H9 (cell line): Measurements from ENCODE around the gene BEND7. TPM values are rescaled to one million over a fixed set of nuclear protein-coding genes. Genes with fewer than 3 reads are reported as not detected.

ENCODE experiments used
- DNase-seq: peaks from one replicate; pipeline ENCODE4 v3.0.0-alpha.2; 2017
- H2AFZ ChIP-seq: one replicate; pipeline ENCODE4 v1.6.1; 2013; ENCODE audit warnings: mild to moderate bottlenecking, low read length, control low read depth, moderate library complexity
- H2AK5ac ChIP-seq: 2 replicates; pipeline ENCODE4 v1.6.1; 2013; ENCODE audit warnings: low read length, control low read depth, mixed read lengths; ENCODE audit not compliant: insufficient read length
- H2BK120ac ChIP-seq: one replicate; pipeline ENCODE4 v1.6.1; 2013; ENCODE audit warnings: low read depth, mild to moderate bottlenecking, low read length, control low read depth, inconsistent platforms; ENCODE audit not compliant: poor library complexity, severe bottlenecking
- H2BK12ac ChIP-seq: 2 replicates; pipeline ENCODE4 v1.6.1; 2013; ENCODE audit warnings: low read length, control low read depth, mixed read lengths, low read depth; ENCODE audit not compliant: insufficient read length
- H2BK15ac ChIP-seq: 2 replicates; pipeline ENCODE4 v1.6.1; 2013; ENCODE audit warnings: low read depth, low read length, control low read depth
- H2BK20ac ChIP-seq: one replicate; pipeline ENCODE4 v1.6.1; 2013; ENCODE audit warnings: low read depth, mild to moderate bottlenecking, low read length, control low read depth, inconsistent platforms; ENCODE audit not compliant: poor library complexity, severe bottlenecking
- H2BK5ac ChIP-seq: 2 replicates; pipeline ENCODE4 v1.6.1; 2013; ENCODE audit warnings: low read length, control low read depth, mixed read lengths; ENCODE audit not compliant: insufficient read length
- H3K14ac ChIP-seq: 2 replicates; pipeline ENCODE4 v1.6.1; 2013; ENCODE audit warnings: low read length, control low read depth; ENCODE audit not compliant: insufficient read depth
- H3K18ac ChIP-seq: 2 replicates; pipeline ENCODE4 v1.6.1; 2013; ENCODE audit warnings: low read depth, mild to moderate bottlenecking, mixed read lengths, low read length, control low read depth; ENCODE audit not compliant: insufficient read length
- H3K23ac ChIP-seq: 2 replicates; pipeline ENCODE4 v1.6.1; 2013; ENCODE audit warnings: low read length, control low read depth, mixed read lengths, low read depth; ENCODE audit not compliant: insufficient read length
- H3K23me2 ChIP-seq: 2 replicates; pipeline ENCODE4 v1.6.1; 2013; ENCODE audit warnings: low read depth, mild to moderate bottlenecking, mixed read lengths, low read length, control low read depth; ENCODE audit not compliant: insufficient read length, poor library complexity, severe bottlenecking
- H3K27ac ChIP-seq: 2 replicates; pipeline ENCODE4 v1.5.1; 2013; ENCODE audit warnings: low read length, control low read depth, mixed read lengths, low read depth; ENCODE audit not compliant: insufficient read length
- H3K27me3 ChIP-seq: 2 replicates; pipeline ENCODE4 v1.6.1; 2013; ENCODE audit warnings: low read length, control low read depth, inconsistent platforms; ENCODE audit not compliant: insufficient read depth
- H3K4ac ChIP-seq: 2 replicates; pipeline ENCODE4 v1.6.1; 2013; ENCODE audit warnings: low read depth, mild to moderate bottlenecking, control low read depth, inconsistent platforms, low read length, moderate library complexity
- H3K4me1 ChIP-seq: 2 replicates; pipeline ENCODE4 v1.6.1; 2013; ENCODE audit warnings: low read length, control low read depth, inconsistent platforms; ENCODE audit not compliant: insufficient read depth
- H3K4me2 ChIP-seq: 2 replicates; pipeline ENCODE4 v1.6.1; 2013; ENCODE audit warnings: low read length, control low read depth, mixed read lengths; ENCODE audit not compliant: insufficient read length, insufficient read depth
- H3K56ac ChIP-seq: 2 replicates; pipeline ENCODE4 v1.6.1; 2013; ENCODE audit warnings: low read depth, mild to moderate bottlenecking, mixed read lengths, low read length, control low read depth; ENCODE audit not compliant: insufficient read length
- H3K79me1 ChIP-seq: 2 replicates; pipeline ENCODE4 v1.6.1; 2013; ENCODE audit warnings: low read depth, mild to moderate bottlenecking, moderate library complexity, low read length, control low read depth, inconsistent platforms; ENCODE audit not compliant: insufficient read depth, poor library complexity, severe bottlenecking
- H3K79me2 ChIP-seq: 2 replicates; pipeline ENCODE4 v1.6.1; 2013; ENCODE audit warnings: low read length, control low read depth, inconsistent platforms; ENCODE audit not compliant: insufficient read depth
- H3K9ac ChIP-seq: 2 replicates; pipeline ENCODE4 v1.6.1; 2013; ENCODE audit warnings: low read length, control low read depth, mixed read lengths; ENCODE audit not compliant: insufficient read length; ENCODE audit errors: extremely low read depth
- H3K9me3 ChIP-seq: one replicate; pipeline ENCODE4 v1.6.1; 2013; ENCODE audit warnings: low read depth, low read length, inconsistent platforms; ENCODE audit not compliant: control insufficient read depth
- H3T11ph ChIP-seq: one replicate; pipeline ENCODE4 v1.6.1; 2013; ENCODE audit warnings: mild to moderate bottlenecking, low read length, control low read depth, inconsistent platforms
- H4K20me1 ChIP-seq: one replicate; pipeline ENCODE4 v1.6.1; 2013; ENCODE audit not compliant: control insufficient read depth, insufficient read length, insufficient read depth
- H4K5ac ChIP-seq: 2 replicates; pipeline ENCODE4 v1.6.1; 2013; ENCODE audit warnings: low read depth, mild to moderate bottlenecking, mixed read lengths, low read length, control low read depth; ENCODE audit not compliant: insufficient read length
- H4K8ac ChIP-seq: replicated peaks from 2 replicates; pipeline ENCODE4 v1.6.1; 2013; ENCODE audit warnings: low read length, control low read depth, mixed read lengths, low read depth; ENCODE audit not compliant: insufficient read length
- H4K91ac ChIP-seq: 2 replicates; pipeline ENCODE4 v1.6.1; 2013; ENCODE audit warnings: low read depth, mild to moderate bottlenecking, moderate library complexity, mixed read lengths, low read length, control low read depth; ENCODE audit not compliant: insufficient read length
- H3K27ac Mint-ChIP-seq, 3 experiments: 2 replicates in 2 of 3; 3 replicates in 1 of 3; pipeline ENCODE4 v1.8.0; 2020 to 2021; ENCODE audit warnings: mixed read lengths in 3 of 3, mild to moderate bottlenecking in 1 of 3, moderate library complexity in 1 of 3
- H3K27me3 Mint-ChIP-seq: 2 replicates; pipeline ENCODE4 v1.8.0; 2021; ENCODE audit warnings: low read depth, mild to moderate bottlenecking, moderate library complexity, mixed read lengths
- H3K36me3 Mint-ChIP-seq, 3 experiments: 2 replicates in 2 of 3; 3 replicates in 1 of 3; pipeline ENCODE4 v1.8.0; 2020 to 2021; ENCODE audit warnings: low read depth in 3 of 3, mixed read lengths in 3 of 3; ENCODE audit not compliant: insufficient read depth in 1 of 3
- H3K4me1 Mint-ChIP-seq, 2 experiments: 2 replicates each; pipeline ENCODE4 v1.8.0; 2020; ENCODE audit warnings: mixed read lengths in 2 of 2
- H3K4me3 Mint-ChIP-seq, 2 experiments: 2 replicates in 1 of 2; 3 replicates in 1 of 2; pipeline ENCODE4 v1.8.0; 2020 to 2021; ENCODE audit warnings: mild to moderate bottlenecking in 2 of 2, mixed read lengths in 2 of 2, moderate library complexity in 1 of 2
- H3K9me3 Mint-ChIP-seq, 2 experiments: 2 replicates in 1 of 2; 3 replicates in 1 of 2; pipeline ENCODE4 v1.8.0; 2020; ENCODE audit warnings: mild to moderate bottlenecking in 2 of 2, mixed read lengths in 2 of 2, moderate library complexity in 1 of 2
- WGBS: extraction: QIAGEN DNeasy Blood & Tissue Kit; methylation state at CpG from one replicate; pipeline ENCODE4 v1.1.7; 2013; ENCODE audit warnings: missing lambda C conversion rate, low lambda C conversion rate, mixed read lengths; ENCODE audit not compliant: insufficient read length; ENCODE audit errors: extremely low coverage; 5-methylcytosine and 5-hydroxymethylcytosine counted together
- total RNA-seq: library from RNA; stranded (reverse); gene quantifications from 2 replicates; pipeline ENCODE4 v1.2.1, GENCODE V29; 2021
- TF ChIP-seq, protein P1 (sequence below): fragments of 200-600 bp; sonication (generic); conservative IDR thresholded peaks from 3 replicates; pipeline ENCODE4 v1.8.0; 2021; ENCODE audit warnings: antibody characterized with exemption, mild to moderate bottlenecking

The BEND7 gene
- total RNA-seq, 1 experiment from 2014 or later, result 17.7 TPM

- Histone ChIP-seq H2BK12ac (no peak overlapping the region), H4K20me1 (no peaks in the 10 kb centered on the region), H4K8ac (no peak overlapping the region), H3K27ac (no peak overlapping the region), H3K56ac (no peak overlapping the region), H2BK15ac (no peak overlapping the region), H3K27me3 (no peaks in the 10 kb centered on the region), H4K91ac (no peak overlapping the region), H2BK20ac (peak overlapping the region; percentile 83), H3K23ac (no peak overlapping the region), H2AK5ac (no peak overlapping the region), H2BK120ac (no peak overlapping the region), H3T11ph (no peak overlapping the region), H2AFZ (no peak overlapping the region), H3K79me1 (no peaks in the 10 kb centered on the region), H4K5ac (no peak overlapping the region), H3K79me2 (no peaks in the 10 kb centered on the region; the same call in 1 of the 2 replicates), H3K18ac (no peak overlapping the region), H3K9ac (no peak overlapping the region), H3K4me2 (no peak overlapping the region), H3K4me1 (peaks cover 2% of the 10 kb centered on the region; the same call in 1 of the 2 replicates), H3K14ac (no peak overlapping the region), H2BK5ac (no peak overlapping the region), H3K4ac (no peak overlapping the region), H3K23me2 (no peaks in the 10 kb centered on the region), H3K9me3 (peaks cover 10% of the 10 kb centered on the region)
- DNase-seq, result no peak
- Mint-ChIP-seq H3K4me3 (no peak overlapping the region), H3K27me3 (peaks cover 2% of the 10 kb centered on the region; the same call in 1 of the 2 replicates), H3K36me3 (peaks cover 8 to 30% (median 27%) of the 10 kb centered on the region in 3 experiments), H3K4me1 (peaks cover 12 to 20% of the 10 kb centered on the region in 2 experiments), H3K9me3 (peaks cover 20 to 27% of the 10 kb centered on the region in 2 experiments), H3K27ac (no peak overlapping the region; a peak in 1 of 7 replicates)
- WGBS, result no CpG with 5 or more reads among the region's 3 CpGs
- TF ChIP-seq, protein P1, sequence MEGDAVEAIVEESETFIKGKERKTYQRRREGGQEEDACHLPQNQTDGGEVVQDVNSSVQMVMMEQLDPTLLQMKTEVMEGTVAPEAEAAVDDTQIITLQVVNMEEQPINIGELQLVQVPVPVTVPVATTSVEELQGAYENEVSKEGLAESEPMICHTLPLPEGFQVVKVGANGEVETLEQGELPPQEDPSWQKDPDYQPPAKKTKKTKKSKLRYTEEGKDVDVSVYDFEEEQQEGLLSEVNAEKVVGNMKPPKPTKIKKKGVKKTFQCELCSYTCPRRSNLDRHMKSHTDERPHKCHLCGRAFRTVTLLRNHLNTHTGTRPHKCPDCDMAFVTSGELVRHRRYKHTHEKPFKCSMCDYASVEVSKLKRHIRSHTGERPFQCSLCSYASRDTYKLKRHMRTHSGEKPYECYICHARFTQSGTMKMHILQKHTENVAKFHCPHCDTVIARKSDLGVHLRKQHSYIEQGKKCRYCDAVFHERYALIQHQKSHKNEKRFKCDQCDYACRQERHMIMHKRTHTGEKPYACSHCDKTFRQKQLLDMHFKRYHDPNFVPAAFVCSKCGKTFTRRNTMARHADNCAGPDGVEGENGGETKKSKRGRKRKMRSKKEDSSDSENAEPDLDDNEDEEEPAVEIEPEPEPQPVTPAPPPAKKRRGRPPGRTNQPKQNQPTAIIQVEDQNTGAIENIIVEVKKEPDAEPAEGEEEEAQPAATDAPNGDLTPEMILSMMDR, result no peak
Observed at GRCh38 chr10:13397052-13397451, 131.8 kb downstream of the BEND7 start.
